ENCODE measurements around the gene SEMA3B. TPM values are rescaled to one million over a fixed set of nuclear protein-coding genes. Genes with fewer than 3 reads are reported as not detected.

The SEMA3B gene
- total and polyA plus RNA-seq, 9 of the 15 experiments (the other 6 are each of a cell fraction or from before 2014, with no cell fraction given) = 0.03 to 1.8 (median 0.55) TPM; not detected in 1

DNA sequence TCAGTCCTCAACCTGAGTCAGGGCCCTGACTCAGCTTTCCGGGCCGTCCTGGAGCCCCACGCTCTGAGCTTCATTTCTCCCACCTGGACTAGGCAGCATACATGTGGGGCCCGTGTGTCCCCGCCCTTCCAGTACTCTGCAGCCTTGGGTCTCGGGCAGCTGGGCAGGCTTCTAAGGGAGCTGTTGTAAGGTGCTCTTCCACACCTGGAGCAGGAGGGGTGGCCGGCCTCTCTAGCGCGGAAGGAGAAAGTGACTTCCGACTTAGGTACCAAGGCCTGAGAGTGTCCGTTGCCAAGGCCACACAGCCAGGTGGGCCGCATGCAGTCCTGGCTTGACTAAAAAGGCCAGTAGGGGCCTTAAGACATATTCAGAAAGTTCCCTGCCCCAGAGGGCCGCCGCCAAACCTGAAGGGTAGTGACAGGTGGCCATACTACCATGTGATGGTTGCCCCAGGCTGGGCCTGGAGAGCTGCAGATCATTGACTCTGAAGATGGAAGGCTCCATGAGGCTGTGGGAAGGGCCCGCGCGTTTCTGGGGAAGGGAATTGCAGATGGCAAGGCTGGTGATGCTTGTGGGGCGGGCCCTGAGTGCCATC is 9.4 kb upstream of the SEMA3B start:
- Histone ChIP-seq H3K4me2 (ENCODE audit: insufficient read depth, low read length) (peak overlapping the region; percentile 69), H3K27ac (ENCODE audit: extremely low read depth, low read depth, low read length) (peak overlapping the region; percentile 84; the same call in 2 of the 3 replicates), H3K36me3 (ENCODE audit: control insufficient read depth, insufficient read depth, low read length) (peaks cover 26% of the 10 kb centered on the region; the same call in 2 of the 3 replicates), H3K9me3 (replicated peaks; ENCODE audit: control insufficient read depth, insufficient read depth, low read depth, low read length) (peaks cover 4% of the 10 kb centered on the region; the same call in 1 of the 2 replicates), H3K27me3 (ENCODE audit: control insufficient read depth in 2 of 2, insufficient read depth in 2 of 2, low read length in 2 of 2) (no peaks in the 10 kb centered on the region), H3K9ac (ENCODE audit: insufficient read depth in 1 of 2, low read depth in 2 of 2, low read length in 2 of 2) (peak overlapping the region; percentile 73 to 84; a peak in 3 of 4 replicates), H2AFZ (ENCODE audit: low read depth, low read length) (peak overlapping the region; percentile 84), H3K4me1 (replicated peaks in 1 of 2; ENCODE audit: control insufficient read depth in 2 of 2, insufficient read depth in 2 of 2, low read length in 2 of 2) (peaks cover 6 to 33% of the 10 kb centered on the region in 2 experiments; a peak in 4 of 5 replicates), H4K20me1 (replicated peaks; ENCODE audit: control insufficient read depth, insufficient read depth, low read length) (no peaks in the 10 kb centered on the region), H3K4me3 (no peak overlapping the region), H3K79me2 (ENCODE audit: control insufficient read depth, insufficient read depth, low read length) (peaks cover 3% of the 10 kb centered on the region; the same call in 1 of the 3 replicates), H3K9me1 (ENCODE audit: control insufficient read depth, insufficient read depth, low read length) (no peaks in the 10 kb centered on the region)
- ATAC-seq (peak; percentile 20), FAIRE-seq (no peak), DNase-seq (ENCODE audit: extremely low read depth in 1 of 4, low spot score in 3 of 4) (no peak)
- CTCF ChIA-PET (ENCODE audit: low intra/inter-chr PET ratio) = interaction anchor here (1.0 to 1.7 kb wide), 3 partner anchors 15 to 283 kb away, joined by 3 to 5 read pairs (median 5); no protein-coding TSS in a partner anchor
- in situ Hi-C loops (cut with MboI) = no loop called here
- BruUV-seq (replicated peaks) = no TSS peak
- 37% methylated on average over 11 of the region's 18 CpGs for WGBS (ENCODE audit: insufficient coverage, low coverage, missing lambda C conversion rate)
- intact Hi-C loops (cut with micrococcal nuclease) = no loop called here
- POLR2A ChIA-PET = interaction anchor here (0.5 to 1.7 kb wide), 6 partner anchors 9 to 1882 kb away, joined by 3 to 8 read pairs (median 4); no protein-coding TSS in a partner anchor
- TF ChIP-seq RUNX1 (IDR thresholded peaks at IDR 0.05; ENCODE audit: low read depth) (0 out of 2 replicates have a peak, but pooled peaks have one; percentile 10), ZNF830 (CRISPR knock-in tag; IDR thresholded peaks at IDR 0.05) (0 out of 2 replicates have a peak, but pooled peaks have one; percentile 35), POLR2A (conservative IDR thresholded peaks at IDR 0.05) (0 out of 2 replicates have a peak, but pooled peaks have one; percentile 3), CCNT2 (IDR thresholded peaks at IDR 0.05; ENCODE audit: borderline replicate concordance, extremely low read depth, insufficient read length, low read depth, low read length) (no peak)
- TF ChIP-seq, protein P1, sequence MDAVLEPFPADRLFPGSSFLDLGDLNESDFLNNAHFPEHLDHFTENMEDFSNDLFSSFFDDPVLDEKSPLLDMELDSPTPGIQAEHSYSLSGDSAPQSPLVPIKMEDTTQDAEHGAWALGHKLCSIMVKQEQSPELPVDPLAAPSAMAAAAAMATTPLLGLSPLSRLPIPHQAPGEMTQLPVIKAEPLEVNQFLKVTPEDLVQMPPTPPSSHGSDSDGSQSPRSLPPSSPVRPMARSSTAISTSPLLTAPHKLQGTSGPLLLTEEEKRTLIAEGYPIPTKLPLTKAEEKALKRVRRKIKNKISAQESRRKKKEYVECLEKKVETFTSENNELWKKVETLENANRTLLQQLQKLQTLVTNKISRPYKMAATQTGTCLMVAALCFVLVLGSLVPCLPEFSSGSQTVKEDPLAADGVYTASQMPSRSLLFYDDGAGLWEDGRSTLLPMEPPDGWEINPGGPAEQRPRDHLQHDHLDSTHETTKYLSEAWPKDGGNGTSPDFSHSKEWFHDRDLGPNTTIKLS (IDR thresholded peaks at IDR 0.05; ENCODE audit: borderline replicate concordance, low read depth) = no peak
